T1000 (cell line): ENCODE measurements around the gene AFF1.
"Not testable (repeated sequence)": the region's sequence is repeated elsewhere in the genome, so short reads cannot be mapped to it uniquely, and the experiment has no call there.

Experiments
- DNase-seq: peaks from one replicate; lab custom pipeline; 2025; ENCODE audit warnings: mixed read lengths; lab: John Stamatoyannopoulos, UW

AFF1 gene

DNA sequence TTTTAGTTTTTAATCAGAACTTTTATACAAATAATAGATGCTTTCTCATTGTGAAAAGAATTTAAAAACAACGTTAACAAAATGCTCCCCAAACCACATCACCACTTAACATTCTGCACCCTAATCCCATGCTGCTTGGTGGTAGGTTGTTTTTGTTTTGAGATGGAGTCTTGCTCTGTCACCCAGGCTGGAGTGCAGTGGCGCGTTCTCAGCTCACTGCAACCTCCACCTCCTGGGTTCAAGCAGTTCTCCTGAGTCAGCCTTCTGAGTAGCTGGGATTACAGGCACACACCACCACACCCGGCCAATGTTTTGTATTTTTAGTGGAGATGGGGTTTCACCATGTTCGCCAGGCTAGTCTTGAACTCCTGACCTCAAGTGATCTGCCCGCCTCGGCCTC, 102.4 kb downstream of the AFF1 start:
- DNase-seq: not testable (repeated sequence)

DNA sequence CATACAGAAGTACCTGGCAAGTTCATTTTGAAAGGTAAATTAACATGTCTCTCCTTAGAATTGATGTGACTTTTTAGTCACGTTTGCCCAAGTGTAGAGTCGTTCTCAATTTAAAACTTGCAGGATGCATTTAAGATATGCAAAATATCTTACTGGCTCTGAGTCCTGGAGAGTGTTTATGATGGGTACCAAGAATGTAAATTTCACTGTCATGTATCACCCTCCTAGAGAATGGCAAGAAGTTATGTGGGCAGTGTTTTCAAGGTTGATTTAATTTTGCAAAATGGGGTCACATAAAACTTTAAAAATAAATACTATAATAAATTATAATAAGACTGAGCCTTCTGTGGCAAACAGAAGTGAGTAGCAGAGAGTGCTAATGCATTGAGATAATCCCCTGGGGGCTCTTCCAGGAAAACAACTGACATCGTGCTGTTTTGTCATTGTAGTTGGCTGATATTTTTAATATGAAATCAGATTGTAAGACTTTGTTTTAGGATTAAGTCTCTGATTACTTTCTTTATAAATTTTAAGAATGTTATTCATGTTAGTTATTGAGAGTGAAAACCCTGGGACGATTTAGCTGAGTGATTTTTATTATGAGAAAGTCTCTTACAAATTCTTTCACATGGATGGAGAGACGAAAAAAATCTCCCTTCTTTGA, 103.0 kb downstream of the AFF1 start:
- DNase-seq: no peak

DNA sequence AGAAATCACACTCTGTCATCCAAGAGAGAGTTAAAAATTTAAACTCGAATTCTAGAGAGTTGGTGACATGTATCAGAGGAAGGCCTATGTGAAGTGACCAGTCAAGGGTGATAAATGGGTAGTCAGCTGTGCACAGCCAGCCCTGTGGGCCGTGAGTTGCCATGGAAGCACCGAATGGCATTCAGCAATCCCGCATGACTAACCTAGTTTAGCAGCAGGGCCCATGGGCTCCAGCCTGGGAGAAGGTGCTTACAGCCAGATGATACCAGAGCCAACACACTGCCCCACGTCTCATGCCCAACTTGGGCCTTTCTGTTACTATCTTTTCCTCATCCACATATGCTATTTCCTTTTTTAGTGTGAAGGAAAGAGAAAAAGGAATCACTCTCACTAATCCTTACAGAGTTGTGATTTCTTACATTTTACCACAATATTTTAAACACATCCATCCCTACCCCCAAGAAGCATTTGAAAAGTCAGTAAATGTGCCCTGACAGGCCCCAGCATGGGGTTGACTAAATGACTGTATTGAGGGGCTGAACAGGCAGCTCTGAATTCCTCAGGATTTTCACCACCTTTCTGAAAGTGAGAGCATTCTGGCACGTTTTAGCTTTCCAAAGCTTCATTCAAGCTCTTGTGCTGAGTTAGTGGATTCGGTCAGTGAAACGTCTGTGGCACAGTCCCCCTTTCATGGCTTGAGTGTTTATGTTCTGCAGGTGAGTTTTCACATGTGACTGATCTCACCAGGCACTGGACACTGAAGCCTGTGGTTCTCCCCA, 104.2 kb downstream of the AFF1 start:
- peak; percentile 59 for DNase-seq

DNA sequence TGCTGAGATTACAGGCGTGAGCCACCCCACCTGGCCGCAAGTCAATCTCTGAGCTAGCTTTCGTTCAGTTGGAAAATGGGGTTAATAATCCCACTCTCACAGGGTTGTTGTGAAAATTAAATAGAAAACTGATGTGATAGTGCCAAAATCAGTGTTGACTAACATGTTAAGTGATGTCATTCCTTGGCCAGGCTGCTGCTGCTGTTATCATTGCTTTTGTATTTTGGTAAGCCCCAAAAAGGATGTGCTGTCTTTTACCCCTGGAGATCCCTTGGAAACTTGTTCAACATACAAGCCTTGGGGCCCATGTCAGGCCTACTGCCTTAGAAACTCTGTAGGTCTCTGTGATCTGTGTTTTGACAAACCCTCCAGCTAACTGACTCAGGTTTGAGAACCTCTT, 106.3 kb downstream of the AFF1 start:
- DNase-seq: no peak

DNA sequence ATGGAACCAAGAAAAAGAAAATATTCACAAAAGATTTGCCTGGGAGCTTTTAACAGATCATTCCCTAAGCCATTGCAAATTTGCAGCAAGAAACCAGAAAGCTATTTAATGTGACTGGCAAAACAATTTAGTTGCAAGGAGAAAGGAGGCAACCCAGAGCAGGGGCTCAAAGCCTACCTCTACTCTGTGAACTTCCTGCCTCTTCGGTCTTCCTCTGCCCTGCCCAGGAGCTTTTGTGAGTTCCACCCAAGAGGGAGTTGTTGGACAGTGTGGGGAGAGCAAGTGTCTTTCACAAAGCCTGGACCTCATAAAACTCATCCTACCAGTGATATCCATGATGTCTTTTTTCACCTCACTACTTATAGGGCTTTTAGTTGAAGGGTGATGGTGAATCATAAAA, 107.4 kb downstream of the AFF1 start:
- no peak for DNase-seq

DNA sequence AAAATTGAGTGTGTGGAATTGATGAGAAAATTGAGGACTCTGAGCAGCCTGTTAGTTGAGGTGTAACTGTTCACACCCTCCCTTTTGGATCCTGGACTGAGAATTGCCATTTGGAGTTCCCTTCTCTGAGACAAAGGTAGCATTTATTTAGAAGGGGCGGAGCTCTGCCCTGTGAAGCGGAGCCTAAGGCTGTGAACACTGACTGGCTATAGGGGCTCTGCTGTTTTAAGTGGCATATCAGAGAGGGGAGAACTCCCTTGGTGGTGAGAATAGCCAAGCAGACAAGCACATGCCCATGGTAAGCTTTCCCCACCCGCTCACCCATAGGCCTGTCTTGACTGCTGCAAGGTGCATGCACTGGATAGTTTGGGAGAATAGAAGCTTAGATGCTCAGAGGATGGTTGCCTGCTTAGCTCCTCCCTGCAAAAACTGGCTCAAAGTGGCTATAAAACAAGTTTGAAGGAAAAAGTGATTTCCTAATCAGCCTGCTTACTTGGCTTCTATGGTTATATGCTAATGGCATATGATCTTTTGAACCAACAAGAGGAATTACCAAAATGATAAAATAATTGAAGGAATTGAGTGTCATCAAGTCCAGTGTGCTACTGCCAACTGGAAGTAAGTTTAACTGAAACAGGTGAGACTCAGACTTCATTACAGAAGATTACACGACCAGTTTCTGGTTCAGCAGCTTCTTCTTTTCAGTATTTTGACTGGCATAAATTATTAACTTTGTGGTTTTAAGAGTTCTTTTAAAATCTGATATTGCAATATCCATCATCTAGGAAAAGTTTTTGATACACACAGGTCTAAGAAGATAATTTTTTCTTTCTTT, 108.4 kb downstream of the AFF1 start:
- DNase-seq: no peak

DNA sequence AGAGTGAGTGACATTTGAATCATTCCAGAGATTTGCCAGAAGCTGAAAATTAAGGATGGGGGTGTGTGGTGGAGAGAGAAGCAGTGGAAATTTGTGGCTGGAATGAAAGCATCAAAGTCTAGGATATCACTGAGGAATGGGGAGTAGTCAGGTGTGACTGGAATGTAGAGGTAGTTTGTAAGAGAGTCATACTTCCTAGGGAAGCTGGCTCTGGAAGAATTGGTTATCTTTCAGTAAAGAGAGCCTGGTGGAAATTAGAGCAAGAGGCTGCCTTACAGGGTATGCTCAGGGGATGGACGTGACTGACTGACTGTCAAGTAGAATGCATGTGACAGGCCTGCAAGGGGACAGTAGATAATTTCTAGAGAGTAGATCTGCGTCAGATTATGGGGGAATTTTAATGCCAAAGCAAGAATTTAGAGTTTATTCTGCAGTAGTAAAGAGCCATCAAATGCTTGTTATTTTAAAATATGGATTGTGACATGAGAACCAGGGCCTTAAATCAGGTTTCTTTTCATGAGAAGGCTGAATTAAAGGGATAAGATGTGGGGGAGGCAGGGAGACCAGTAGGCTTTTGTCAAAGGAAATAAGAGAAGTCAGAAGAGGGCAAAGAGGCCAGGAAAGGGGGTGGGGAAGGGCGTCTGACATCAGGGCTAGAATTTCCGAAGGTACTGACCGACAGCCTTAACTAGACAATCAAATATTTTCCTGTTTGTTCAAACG, 109.9 kb downstream of the AFF1 start:
- DNase-seq: no peak

DNA sequence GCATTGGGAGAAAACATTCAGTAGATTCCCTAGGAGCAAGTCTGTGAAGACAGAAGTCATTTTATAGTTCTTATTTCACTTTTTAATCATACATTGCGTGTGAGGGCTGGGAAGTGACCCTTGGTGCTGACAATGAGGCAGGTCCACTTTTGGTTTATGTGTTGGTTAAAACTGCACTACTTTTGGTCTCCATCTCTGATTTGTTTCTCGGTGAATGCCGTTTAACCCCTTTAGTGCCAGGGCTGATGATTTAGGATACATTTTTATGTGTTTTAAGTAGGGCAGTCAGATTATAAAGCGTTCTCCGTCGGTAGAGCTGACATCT, 110.4 kb downstream of the AFF1 start:
- DNase-seq: no peak

DNA sequence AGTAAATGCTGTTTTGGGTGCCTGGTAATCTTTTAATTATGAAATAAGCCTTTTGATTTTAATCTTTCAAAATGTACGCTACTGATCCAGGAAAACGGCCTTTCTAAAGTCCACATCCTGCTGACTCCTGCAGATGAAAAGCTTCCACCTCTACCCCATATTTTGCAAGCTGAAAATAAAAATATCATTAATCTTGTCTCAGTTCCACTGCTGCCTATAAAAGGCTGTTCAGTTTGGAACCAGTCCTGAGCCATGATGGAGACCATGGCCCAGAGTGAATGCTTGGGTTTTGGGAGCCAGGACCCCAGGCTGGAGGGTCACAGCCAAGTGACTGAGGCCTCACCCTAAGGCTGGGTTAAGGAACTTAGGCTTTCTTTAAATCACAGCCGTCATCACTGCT, 110.8 kb downstream of the AFF1 start:
- no peak for DNase-seq

DNA sequence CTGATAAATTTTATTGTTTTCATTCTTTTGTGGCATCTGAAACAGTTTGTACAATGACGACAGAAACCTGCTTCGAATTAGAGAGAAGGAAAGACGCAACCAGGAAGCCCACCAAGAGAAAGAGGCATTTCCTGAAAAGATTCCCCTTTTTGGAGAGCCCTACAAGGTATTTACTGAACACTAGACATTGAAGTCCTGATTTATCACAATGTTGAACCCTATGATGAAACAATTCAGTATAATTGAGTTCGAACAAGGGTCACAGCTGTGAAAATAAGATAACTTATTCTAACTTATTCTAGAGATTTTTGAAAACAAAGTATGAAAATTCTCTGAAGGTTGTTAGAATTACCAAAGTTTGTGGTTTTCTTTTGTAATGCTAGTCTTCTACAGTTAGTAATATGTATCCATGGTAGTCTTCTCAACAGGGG, 111.3 kb downstream of the AFF1 start:
- no peak for DNase-seq

DNA sequence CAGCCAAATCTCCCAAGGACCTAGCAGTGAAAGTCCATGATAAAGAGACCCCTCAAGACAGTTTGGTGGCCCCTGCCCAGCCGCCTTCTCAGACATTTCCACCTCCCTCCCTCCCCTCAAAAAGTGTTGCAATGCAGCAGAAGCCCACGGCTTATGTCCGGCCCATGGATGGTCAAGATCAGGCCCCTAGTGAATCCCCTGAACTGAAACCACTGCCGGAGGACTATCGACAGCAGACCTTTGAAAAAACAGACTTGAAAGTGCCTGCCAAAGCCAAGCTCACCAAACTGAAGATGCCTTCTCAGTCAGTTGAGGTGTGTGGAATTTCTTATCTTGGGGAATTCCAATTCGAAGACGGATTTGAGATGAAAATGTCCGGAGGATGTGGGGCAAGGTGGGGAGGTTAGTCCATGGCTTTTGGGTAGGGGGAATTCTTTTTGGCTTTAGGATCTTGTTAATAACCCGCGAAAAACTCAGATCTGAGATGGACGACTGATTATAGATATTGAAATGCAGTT, 112.5 kb downstream of the AFF1 start:
- no peak for DNase-seq

DNA sequence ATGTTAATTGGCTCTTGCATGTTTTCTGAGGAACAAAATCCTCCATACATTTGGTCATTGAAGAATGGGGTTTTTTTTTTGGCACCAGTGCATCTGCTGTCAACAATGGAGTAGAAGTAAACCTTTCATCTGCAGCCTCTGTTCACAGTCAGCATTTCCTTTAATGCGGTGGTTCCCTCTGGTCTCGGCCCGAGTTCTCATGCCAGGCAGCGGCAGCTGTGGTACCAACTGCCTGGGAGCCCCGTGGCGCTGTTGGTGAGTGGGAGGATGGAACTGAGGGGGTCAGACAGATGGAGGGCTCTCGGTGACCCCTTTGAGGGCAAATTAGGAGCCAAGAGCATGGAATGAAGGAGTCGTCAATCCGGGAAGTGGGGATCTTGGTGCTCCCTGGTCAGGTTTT, 114.7 kb downstream of the AFF1 start:
- no peak for DNase-seq

DNA sequence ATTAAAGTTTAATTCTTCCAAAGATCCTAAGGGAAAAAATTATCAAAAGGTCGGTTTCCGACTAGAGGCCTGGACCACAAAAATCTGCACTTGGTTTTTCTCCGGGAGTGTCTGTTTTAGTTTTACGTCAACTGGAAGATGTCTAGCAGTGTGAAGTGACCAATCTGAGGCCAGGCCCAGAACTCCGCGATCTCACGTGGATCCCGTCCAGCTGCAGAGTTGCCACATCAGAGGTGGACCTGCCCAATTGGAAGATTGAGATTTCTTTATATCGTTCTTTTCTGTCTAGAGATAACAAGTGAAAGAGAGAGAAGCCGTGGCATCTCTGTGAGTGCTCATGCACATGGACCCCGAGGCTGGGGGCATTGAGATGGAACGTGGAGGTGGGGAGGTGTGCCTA, 115.8 kb downstream of the AFF1 start:
- DNase-seq: no peak

DNA sequence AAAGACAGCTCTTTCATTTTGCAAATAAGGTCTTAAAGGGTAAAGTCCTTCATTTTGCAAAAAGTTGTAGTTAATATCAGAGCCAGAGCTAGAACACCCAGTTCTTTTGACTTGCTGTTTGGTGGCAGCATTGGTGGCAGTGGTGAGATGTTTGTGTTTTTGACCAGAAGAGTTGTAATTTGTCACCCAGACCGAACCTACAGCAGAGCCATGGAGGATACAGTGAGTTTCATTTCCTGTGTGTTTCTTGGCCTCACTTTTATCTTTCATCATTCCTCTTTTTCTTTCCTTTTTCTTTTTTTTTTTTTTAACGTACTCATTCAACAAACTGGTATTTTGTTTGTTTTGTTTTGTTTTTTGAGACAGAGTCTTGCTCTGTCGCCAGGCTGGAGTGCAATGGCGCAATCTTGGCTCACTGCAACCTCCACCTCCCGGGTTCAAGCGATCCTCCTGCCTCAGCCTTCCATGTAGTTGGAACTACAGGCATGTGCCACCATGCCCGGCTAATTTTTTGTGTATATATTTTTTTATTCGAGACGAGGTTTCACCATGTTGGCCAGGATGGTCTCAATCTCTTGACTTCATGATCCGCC, 116.4 kb downstream of the AFF1 start:
- DNase-seq: no peak

DNA sequence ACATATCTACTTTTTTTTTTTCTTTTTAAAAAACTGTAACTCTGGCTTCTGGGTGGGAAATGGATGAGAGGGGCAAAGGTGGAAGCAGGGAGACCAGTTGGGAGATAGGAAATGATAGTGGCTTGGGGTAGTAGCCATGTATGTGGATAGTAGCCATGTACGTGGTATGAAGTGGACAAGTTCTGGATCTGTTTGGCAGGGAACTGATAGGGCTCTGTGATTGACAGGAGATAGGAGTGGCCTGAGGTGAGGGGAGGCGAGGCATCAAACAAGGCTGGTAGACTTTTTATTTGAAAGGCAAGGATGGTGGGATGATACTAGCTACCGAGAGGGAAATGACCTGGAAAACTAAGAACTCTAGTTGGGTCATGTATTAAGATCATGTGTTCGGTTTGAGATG, 117.8 kb downstream of the AFF1 start:
- DNase-seq: no peak

DNA sequence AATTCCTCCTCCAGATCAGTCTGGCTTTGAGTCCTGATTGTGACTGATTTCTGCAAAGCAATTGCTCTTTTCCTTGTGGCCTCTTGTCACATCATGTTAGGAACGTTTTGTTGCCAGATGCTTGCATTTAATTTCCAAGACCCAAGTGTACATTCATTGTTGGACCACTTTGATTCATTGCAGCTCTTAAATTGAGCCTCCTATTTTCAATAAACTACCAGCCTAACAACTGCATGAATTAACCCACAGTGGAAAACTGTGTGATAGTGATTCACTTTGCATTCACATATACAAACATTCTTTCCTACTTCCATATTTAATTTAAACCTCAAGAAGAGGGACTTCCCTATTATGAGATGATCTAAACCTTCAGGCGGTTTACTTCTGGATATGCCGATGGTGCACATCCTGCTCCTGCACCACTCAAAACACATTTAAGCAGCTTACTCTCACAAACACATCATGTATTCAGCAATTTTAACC, 118.4 kb downstream of the AFF1 start:
- DNase-seq: no peak

DNA sequence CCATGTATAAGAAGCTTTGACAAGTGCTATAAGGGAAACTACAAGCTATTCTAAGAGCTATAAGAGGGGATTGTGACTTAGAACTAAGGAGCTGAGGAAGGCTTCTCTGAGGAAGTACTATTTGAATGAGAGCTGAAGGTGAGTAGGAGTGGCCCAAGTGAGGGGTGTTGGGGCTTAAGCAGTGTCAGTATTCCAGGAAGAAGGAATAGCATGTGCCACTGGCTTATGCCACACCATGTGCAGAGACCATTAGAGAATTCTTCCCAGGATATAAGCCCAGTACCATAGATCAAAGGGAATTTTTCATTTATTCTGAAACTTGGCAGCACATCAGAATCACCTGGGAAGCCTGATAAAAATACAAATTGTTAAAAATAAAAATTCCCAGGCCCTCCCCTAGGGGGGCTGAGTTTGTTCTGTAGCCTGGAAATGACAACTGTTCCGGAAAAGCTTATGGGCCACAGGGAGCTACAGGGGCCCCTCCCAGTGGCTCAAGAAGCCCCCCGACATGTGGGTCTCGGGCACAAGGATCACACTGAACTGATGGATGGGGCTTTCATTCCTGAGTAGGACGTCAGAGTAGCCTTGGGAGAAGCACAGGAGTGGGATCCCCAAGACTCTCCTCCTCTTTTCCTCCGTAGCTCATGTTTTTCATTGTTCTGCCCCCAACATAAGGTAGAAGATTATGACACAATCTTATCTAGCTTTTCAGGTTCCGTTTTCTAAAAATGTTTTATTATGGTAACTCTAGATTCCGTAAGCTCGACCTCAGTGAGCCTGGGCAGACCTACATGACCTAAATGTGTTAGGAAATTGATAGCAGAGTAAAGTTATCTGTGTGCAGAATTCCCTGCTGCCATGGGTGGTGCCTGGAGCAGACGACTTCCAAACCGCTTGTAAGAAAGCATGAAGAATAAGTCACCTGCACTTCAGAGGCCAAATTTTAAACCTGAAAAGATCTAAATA, 119.3 kb downstream of the AFF1 start:
- DNase-seq: no peak

DNA sequence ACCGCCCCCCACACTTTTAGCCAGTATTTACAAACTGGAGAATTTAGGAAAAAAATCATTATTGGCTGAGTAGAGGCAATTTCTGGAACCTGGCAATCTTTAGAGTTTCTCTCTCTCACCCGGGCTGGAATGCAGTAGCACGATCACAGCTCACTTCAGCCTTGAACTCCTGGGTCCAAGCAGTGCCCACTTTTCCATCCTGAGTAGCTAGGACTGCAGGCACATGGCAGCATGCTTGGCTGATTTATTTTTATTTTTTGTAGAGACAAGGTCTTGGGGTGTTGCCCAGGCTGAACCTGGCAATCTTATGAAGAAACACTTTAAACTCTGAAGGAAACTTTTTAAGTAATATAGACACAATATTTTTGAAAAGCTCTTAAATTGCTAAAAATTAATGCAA, 120.1 kb downstream of the AFF1 start:
- DNase-seq: no peak

DNA sequence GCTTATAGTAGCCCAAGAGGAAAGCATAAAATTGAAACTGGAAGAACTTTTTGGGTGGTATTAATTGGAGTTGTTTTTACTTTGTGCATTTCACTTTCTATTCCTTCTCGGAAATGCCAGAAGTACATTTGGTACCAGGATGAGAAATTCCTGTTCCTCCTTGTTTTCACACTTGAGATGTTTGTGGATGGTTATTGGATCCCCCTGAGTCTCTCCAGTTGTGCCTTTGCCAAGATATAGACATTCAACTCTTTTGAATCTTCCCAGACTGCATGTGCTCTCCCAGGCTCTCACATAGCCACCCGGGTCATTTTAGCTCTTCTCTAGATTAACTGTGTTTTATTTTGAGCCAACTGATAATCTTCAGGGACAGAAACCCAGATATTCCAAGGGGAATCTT, 120.5 kb downstream of the AFF1 start:
- no peak for DNase-seq

DNA sequence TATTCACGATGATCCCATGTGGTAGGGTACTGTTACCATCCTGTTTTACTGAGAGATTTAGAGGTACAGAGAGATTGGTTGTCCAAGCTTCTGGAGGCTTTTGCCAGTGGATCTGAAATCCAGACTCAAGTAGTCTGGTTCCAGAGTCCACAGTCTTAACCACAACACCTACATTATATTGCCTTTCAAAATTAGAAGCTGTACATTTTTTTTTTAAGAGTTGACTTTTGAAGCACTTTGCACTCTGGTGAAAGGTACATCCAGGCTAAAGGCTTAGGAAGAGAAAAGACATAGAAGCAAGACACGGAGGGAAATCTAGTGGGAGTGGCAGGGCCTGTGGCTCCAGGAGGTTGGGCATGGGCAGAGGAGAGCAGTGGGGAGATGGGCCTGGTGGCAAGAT, 122.1 kb downstream of the AFF1 start:
- no peak for DNase-seq
